Fibroblast of pulmonary artery (primary cell): ENCODE results near the gene PRKCE.

ENCODE experiments used
- DNase-seq: peaks from one replicate; pipeline ENCODE4 v3.0.0-alpha.2; 2010; ENCODE audit warnings: low read depth
- H3K4me3 ChIP-seq: replicated peaks from 2 replicates; pipeline ENCODE4 v1.5.1; 2011; ENCODE audit warnings: low read depth, mild to moderate bottlenecking, control low read depth, low read length, moderate library complexity
- TF ChIP-seq, protein P1 (sequence below): IDR thresholded peaks from 2 replicates; pipeline ENCODE4 v1.5.1; 2011; ENCODE audit warnings: mild to moderate bottlenecking, control low read depth, low read length, inconsistent platforms; ENCODE audit errors: missing control alignments

The PRKCE gene

GRCh38 chr2:45788401-45788800 is 136.9 kb downstream of the PRKCE start:
- DNase-seq: no peak
- TF ChIP-seq, protein P1, sequence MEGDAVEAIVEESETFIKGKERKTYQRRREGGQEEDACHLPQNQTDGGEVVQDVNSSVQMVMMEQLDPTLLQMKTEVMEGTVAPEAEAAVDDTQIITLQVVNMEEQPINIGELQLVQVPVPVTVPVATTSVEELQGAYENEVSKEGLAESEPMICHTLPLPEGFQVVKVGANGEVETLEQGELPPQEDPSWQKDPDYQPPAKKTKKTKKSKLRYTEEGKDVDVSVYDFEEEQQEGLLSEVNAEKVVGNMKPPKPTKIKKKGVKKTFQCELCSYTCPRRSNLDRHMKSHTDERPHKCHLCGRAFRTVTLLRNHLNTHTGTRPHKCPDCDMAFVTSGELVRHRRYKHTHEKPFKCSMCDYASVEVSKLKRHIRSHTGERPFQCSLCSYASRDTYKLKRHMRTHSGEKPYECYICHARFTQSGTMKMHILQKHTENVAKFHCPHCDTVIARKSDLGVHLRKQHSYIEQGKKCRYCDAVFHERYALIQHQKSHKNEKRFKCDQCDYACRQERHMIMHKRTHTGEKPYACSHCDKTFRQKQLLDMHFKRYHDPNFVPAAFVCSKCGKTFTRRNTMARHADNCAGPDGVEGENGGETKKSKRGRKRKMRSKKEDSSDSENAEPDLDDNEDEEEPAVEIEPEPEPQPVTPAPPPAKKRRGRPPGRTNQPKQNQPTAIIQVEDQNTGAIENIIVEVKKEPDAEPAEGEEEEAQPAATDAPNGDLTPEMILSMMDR: no peak
- no peak overlapping the region for H3K4me3 ChIP-seq

DNA sequence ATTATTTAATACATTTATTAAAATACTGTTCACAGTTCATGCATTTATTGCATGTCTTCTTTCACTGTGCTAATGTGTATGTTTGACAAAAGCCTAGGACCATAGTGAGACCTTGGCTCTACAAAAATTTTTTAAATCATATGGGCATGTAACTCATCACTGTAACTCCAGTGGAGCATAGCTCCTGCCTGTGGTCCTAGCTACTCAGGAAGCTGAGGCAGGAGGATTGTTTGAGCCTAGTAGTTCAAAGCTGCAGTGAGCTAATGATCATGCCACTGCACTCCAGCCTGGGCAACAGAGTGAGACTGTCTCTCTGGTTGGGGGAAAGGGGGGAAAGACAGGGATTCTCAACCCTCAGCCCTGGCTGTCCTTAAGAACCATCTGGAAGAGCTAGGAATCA is 137.8 kb downstream of the PRKCE start:
- DNase-seq: no peak
- TF ChIP-seq, protein P1: no peak

DNA sequence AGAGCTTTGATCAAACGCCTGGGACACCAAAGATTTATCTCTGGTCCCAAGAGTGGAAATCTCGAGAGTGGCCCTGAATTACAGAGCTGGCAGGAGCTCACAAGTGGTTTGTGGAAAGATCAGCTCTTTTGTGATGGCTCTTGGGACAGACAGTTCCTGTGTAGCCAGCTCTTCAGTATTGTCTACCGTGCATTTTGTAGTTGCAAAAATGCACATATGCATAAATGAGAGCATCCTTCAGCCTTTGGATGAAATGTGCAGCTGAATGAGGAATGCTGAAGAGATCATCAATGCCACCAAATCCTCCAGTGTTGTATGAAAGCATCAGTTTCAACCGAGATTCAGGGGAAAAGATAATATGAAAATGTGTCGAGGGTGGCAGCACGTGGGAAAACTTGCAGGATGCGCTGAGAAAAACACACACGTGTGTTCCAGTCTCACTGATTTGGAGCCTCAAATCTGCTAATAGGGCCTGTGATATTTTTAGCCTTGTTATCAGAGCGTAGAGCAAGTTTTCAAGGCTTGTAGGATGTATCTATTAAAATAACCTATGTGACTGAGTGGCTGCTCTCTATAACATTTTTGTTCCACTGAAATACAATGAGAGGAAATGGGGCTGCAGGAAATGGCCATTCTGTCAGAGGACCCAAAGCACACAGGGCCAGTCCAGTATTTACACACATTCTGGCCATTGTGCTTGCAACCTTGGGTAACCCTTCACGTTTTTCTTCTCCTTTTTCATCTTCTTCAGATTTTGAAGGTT is 138.7 kb downstream of the PRKCE start:
- peak; percentile 51 for DNase-seq
- TF ChIP-seq, protein P1: no peak
- H3K4me3 ChIP-seq: no peak overlapping the region

More for the DNA sequence above, 137.8 kb downstream of the PRKCE start:
- no peak overlapping the region for H3K4me3 ChIP-seq

GRCh38 chr2:45793305-45793962 is 142.0 kb downstream of the PRKCE start:
- no peak overlapping the region for H3K4me3 ChIP-seq

DNA sequence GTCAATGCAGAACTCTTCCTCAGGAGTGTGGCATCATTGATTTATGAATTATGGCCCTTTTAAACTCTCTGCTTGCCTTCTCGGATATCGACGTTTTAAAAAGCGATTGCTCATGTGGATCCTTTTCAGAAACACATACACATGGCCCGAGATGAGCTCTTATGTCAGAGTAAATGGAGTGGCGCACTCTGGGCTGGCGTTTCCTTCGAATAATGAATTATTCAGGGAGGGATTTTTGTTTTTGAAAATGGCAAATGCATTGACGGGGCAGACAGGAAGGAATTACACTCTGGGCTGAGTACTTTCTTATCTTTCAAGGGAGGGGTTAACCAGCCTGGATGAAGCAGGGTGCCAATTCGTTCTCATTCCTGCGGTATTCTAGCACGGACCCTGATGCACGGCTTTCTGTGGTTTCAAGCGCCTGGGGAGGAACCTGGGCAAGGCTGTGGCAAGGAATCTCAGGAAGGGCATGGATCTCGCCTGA is 142.7 kb downstream of the PRKCE start:
- DNase-seq: peak; percentile 76
- peak overlapping the region; percentile 17 for H3K4me3 ChIP-seq
- TF ChIP-seq, protein P1: no peak

More at GRCh38 chr2:45793305-45793962, 142.0 kb downstream of the PRKCE start:
- no peak for DNase-seq
- TF ChIP-seq, protein P1: no peak

- TF ChIP-seq, protein P1: no peak
- DNase-seq: no peak
- H3K4me3 ChIP-seq: no peak overlapping the region
Measured at GRCh38 chr2:45796500-45796899, 145.0 kb downstream of the PRKCE start.
